8988T (cell line): ENCODE data around the gene SYTL5.
"Not testable (repeated sequence)": the region's sequence is repeated elsewhere in the genome, so short reads cannot be mapped to it uniquely, and the experiment has no call there.

Source experiments
- DNase-seq: peaks from one replicate; pipeline ENCODE4 v3.0.0; 2011

SYTL5 gene

DNA sequence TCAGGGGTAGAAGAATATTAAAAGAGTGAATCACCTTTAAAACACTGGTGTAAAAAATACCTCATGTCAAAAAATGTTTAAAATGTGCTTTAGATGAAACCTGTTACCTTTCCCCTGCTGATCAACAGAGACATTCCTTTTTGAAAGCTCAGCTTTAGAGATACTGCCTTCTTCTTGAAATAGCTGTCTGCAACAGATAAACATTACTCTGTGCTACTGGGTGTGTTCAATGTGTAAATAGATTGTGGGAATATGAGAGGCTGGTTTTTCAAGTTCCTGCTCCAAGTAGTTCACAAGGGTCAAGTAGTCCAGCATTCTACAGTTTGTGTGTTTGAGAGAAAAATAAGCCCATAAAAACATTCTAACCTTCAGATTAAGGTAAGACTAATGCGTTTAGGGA, at the start of gene SYTL5:
Gene SYTL5, plus strand, starts transcription at position 263 of the 400 bp plus-strand sequence. CDS start 27,337 bp downstream, outside the sequence.
- DNase-seq = no peak

DNA sequence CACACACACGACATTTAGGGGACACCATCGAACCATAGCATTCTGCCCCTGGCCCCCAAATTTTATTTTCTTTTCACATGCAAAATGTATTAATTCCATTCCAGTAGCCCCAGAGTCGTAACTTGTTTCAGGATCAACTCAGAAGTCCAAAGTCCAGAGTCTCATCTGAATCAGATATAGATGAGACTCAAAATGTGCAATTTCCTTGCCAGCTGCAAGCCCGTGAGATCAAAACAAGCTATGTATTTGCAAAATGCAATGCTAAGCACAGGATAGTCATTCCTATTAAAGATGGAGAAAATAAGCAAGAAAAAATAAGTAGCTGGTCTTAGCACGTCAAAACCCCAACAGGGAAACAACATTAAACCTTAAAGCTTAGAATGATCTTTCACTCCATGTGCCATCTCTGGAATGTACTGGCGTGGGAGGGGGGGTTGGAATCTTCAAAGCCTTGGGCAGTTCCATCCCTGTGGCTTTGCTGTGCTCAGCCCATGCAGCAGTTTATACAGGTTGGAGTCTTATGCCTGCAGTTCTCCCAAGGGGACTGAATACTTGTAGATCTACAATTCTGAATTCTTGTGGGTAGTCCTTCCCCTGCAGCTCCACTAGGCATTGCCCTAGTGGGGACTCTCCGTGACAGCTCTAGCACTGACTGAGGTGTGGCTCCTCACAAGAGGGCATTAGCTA, 47.7 kb upstream of the SYTL5 start:
- no peak for DNase-seq

DNA sequence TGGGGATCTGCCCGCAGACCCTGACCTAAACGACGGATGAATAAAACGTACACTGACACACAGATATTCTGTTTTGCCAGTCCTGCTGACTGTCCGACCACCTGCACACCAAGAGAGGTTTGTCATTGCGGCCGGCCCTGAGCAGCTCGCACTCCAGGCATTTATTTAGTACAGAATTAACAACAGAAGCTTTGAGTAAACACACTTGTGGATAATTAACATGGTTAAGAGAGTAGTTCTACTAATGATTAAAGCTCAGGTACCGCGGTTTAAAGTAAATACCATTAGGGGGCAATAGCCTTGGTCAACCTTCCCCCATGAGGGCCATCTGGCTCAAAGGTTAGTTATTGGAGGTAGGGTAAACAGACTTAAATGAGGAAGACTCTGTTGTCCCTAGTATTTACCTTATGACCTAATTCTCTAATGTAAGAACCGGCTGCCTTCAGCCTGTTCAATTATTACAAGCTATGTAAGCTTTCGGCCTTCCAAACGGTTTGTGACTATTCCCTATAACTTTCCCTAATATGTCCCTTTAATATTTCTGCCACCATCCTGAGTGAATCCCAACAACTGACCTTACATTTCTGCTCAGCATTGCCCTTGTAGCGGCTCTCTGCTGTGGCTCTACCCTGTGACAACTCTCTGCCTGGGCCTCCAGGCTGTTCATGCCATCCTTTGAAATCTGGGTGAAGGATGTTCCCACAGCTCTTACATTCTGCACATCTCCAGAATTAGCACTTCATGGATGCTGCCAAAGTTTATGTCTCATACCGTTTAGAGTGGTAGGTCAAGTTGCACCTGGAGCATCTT, 46.9 kb upstream of the SYTL5 start:
- DNase-seq = no peak

DNA sequence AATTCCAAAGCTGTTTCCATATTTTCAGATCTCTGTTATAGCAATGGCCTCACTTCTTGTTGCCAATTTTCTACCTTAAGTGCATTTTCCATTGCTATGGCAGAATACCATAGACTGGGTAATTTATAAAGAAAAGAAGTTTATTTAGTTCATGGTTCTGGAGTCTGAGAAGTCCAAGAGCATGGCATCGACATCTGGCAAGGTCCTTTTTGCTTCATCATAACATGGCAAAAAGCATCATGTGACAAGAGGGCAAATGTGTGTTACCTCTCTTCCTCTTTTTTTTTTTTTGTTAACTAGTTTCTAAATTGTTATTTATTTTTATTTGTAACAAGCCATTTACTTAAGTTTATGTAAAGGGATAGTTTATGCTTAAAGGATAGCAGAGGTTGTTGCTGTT, 45.2 kb upstream of the SYTL5 start:
- DNase-seq = no peak

DNA sequence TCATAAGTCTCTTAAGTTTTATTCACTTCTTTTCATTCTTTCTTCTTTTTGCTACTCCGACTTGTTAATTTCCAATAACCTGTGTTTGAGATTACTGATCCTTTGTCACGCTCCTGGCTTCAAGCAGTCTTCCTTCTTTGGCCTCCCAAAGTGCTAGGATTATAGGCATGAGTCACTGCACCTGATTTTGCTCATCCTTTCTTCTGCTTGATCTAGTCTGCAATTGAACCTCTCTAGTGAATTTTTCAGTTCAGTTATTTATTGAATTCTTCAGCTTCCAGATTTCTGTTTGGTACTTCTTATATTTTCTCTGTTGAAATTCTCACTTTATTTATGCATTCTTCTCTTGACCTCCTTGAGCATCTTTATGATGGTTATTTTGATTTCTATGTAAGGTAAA, 38.6 kb upstream of the SYTL5 start:
- DNase-seq = no peak

DNA sequence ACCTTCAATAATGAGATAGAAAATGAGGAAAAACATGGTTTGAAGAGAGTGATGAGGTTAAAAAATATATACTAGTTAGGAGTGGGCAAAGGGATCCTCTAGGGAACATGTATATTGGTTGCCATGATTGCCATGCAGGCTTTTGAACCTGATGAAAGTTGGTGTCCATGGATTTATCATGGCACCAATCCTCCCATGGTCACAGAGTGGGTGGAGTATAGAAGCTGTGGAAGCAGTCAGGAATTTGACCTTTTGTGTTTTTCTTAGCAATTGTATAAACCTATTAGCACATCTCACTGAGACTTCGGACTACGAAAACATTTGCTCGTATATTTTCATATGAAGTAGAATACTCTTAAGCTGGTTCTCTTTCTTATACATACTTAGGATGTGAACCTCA, 30.9 kb upstream of the SYTL5 start:
- DNase-seq = no peak

DNA sequence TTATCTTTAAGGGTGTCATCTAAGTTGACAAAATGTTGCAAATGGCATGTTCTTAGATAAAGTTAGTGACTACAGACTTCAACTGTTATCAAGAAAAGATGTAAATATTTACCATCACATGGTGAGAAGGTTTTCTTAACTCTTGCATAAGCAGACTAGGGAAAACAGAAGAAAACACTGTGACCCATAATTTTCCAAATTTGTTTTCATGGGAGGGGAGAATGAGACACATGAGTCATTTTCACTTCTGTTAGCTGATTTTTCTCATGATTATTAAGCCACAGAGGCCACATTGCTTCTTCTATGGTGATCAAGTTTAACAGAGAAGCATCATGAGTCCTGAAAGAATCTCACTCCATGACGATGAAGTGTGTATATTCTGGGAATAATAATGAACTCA, 30.2 kb upstream of the SYTL5 start:
- no peak for DNase-seq

DNA sequence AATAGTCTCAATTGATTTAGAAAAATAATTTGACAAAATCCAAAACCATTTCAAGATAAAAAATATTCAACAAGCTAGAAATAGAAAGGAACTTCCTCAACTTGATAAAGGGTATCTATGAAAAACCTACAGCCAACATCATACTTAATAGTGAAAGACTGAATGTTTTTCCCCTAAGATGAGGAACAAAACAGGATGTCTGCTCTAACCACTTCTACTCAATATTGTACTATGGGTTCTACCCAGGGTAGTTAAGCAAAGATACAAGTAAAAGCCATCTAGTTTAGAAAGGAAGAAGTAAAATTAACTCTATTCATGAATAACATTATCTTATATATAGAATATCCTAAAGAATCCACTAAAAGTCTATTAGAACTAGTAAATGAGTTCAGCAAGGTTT, 21.5 kb upstream of the SYTL5 start:
- no peak for DNase-seq

DNA sequence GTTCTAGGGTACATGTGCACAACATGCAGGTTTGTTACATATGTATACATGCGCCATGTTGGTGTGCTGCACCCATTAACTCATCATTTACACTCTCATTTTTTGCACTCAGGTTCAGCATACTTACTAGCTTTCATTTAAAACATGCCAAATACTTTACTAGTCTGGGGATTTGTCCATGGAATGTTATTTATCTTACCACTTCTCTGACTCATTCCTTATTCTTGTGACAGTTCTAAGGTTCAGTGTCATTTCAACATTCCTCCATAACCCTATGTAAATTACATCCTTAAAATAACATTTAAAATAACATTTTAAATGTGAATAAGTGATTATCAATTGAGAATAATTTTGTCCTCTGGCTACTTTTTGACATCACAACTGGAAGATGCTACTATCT, 19.5 kb upstream of the SYTL5 start:
- no peak for DNase-seq

DNA sequence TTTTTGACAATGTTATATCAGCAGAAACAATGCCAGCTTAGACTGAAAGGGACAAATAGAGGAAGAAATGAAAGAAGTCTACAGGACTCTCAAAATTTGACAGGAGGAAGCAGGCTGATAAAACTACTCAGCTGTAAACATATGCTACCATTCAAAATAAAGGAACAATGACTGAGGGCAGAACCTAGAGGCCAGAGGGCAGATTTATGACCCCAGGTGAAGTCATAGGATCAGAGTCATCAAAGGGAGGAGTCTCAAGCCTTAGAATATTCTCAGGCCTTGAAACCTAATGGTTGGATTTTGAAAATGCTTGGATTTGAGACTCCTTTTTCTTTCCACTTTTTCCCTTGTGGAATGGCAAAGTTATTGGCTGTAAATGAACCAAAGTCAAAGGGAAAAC, 17.0 kb upstream of the SYTL5 start:
- no peak for DNase-seq

DNA sequence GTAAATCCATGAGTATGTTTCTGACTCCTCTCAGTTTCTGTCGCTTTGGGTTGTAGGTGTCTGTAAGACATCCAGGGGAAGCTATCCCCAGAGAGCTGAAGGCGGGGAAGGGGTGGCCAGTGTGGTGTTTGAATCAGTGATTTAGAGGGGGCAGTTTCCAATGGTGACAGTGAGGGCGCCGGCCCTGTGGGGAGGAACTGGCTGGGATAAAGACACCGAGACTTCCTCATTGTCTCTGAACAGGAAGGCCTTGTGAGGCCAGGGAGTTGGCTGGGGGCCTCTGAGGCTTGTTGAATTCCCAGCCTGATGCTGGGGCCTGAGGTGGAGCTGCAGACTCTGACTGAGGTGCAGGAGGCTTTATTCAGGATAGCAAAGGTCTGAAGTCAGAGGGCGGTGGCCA, 15.1 kb upstream of the SYTL5 start:
- not testable (repeated sequence) for DNase-seq

DNA sequence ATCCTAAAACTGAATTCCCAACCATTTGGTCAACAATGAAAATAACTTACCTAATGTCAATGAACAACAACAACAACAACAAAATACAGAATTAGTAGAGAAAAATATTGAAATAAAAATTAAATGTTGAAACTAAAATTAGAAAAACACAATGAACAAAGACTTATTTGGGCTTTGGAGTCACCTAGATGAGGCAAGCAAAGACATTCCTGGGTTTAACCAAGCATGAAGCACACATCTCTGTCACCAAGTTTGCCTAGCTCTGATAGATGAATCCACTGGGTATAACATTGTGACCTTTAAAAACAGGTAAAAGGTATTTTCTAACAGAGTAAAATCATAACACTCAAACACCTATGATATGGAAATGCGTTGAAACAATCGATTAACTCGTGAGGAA, 13.2 kb upstream of the SYTL5 start:
- no peak for DNase-seq

DNA sequence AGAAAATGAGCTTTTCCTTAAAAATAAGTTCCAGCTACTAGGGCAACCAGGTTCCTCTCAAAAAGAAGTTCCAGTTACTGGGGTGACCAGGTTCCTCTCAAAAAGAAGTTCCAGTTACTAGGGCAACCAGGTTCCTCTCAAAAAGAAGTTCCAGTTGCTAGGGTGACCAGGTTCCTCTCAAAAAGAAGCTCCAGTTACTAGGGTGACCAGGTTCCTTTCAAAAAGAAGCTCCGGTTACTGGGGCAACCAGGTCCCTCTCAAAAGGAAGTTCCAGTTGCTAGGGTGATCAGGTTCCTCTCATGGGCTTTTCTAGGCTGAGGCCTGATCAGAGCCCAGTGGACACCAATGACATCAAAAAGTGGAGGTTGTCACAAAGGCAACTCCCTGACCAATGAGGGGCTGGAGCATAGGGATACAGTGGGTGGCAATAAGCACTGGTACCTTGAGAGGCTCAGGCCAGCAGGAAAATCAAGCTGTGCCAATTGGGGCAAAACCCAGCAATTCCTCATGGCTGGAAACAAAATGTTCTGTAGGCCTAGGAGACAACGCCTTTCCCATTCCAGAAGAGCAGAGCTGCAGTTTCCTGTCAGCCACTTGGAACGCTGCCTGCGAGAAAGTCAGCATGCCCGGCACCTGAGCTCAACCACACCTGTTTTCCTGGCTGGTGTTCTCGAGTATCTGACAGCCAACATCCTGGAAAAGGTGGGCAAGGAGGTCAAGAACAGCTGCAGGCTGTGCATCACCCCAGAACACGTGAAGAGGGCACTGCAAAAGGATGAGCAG, 12.3 kb upstream of the SYTL5 start:
- DNase-seq = no peak

DNA sequence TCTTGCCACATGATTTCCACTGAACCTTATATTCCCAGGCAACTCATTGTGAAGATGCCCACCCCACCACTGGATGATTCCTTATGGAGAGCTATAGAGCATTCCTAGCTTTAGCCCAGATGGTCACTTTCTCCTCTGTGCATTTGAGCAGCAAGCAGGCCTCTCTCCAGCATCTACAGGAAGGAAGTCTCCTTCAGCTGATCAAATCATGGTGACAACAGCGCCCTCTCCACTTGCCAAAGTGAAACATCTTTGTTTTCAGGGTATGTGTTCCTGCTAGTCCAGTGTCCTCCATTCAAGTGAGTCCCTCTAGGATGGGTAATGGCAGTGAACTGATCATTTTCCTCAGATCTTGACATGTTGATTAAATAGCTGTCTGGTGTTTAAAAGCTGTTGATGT, 10.9 kb upstream of the SYTL5 start:
- DNase-seq = no peak

DNA sequence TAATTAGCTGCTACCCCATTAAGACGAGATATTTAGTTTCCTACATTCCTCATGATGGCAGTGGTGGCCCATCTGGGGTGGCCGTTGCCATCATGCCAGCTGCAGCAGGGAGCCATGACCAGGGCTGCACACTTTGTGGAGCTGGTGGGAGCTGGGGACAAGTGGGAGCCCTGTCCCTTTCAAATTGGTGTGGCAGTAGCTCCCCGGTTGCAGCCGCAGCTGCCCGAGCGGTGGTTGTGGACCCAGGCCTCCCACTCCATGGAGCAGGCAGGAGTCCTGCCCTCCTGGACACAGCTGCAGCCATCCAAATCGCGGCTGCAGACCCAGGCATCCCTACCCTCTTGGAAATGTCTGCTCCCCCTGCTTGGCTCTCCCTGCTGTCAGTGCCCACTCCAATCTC, 9.3 kb upstream of the SYTL5 start:
- DNase-seq = no peak

DNA sequence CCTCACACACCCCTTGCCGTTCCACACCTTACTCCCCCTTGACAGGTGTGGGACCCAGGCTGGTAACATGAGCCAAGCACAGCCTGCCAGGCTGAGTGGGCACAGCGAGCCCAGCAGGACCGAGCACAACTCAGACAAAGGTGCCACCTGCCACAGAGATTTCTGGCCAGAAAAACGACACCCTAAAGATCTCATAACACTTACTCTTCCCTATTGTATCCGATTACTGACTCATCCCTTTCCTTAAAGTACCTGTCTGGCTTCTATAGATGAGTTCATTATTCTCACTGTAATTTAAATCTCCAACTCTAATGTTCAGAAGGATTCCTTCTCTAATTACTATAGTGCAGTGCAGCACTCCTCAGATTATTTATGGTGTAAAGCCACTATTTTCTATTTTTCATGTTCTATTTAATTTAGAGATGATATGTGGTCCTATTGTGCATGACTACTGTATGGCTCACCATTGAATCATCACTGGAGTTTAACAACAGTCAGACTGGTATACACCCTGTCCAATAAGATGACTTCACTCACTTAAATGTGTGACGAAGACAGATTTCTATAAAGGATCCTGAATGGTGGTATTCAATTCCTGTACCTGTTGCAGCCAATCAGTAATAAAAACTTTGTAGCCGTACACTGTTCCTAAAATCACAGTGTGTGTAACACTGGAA, 7.6 kb upstream of the SYTL5 start:
- DNase-seq = no peak

DNA sequence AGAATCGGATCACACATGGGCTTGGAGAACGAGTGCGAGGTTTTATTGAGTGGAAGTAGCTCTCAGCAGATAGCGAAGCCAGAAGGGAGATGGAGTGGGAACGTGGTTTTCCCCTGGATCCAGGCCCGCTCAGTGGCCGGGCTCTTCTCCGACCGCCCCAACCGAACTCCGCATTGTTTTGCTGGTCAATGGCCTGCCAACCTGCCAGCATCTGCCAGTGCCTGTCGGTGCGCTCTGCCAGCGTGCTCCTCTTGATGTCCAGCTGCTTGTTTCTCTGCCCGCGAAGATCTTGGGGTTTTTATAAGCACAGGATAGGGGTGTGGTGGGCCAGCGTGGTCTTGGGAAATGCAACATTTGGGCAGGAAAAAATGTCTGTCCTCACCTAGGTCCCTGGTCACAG, 5.6 kb upstream of the SYTL5 start:
- DNase-seq = no peak

DNA sequence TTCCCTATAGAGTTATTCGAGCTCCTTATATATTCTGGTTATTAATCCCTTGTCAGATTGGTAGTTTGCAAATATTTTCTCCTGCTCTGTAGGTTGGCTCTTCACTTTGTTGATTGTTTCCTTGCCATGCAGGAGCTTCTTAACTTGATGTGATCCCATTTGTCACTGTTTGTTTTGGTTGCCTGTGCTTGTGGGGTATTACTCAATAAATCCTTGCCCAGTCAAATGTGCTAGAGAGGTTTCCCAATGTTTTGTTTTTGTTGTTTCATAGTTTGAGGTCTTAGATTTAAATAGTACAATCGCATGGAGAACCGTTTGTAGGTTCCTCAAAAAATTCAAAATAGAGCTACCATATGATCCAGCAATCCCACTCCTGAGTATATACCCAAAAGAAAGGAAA, 2.3 kb upstream of the SYTL5 start:
- no peak for DNase-seq

DNA sequence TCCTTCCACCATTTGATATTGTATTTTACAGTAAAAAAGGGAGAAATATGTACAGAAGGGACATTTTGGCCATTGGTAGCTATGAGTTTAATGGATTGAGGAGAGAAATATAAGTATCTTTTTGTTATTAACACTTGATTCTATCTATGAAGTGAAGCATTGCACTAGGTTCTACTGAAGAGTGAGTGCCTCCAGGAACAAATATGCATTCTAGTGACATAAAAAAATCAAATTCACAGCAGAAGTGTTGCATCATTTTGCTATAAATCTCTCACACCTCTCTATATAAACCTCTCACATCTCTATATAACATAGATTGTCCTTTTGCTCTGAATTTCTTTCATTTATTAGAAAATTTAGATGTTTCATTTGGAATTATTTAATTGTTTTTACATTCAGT, 425 bp downstream of the SYTL5 start:
- no peak for DNase-seq

DNA sequence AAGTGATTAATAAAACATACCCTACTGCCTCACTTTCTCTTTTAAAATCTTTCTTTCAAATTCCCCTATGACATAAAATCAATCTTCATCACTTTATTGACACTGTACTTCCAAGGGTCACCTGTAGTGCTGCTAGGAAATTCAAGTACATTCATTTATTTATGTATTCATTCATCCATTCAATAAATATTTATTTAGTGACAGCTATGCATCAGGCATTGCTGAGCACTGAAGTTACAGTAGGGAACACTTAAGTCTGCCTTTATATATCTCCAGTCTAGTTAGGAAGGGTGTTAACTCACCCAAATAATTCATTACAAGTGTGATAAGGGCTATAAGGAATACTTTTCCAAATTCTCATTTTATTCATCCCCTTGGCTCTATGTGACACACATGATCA, 2.3 kb downstream of the SYTL5 start:
- DNase-seq = no peak

DNA sequence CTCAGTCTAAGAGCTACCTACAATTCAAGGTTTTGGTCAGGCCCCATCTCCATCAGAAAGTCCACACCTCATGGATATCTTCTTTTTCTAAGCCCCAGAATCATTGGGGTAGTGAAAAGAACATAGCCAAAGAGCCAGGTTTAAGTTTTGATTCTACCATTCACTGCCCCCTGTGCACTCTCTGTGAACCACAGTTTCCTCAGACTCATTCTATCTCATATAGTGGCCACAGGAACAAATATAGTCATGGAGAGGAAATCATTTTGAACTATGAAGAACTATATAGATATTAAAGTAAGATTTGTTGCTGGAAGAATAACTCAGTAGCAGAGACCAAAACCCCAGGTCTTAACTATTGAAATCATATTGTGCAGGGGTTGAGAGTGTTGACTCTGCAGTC, 3.3 kb downstream of the SYTL5 start:
- DNase-seq = no peak

DNA sequence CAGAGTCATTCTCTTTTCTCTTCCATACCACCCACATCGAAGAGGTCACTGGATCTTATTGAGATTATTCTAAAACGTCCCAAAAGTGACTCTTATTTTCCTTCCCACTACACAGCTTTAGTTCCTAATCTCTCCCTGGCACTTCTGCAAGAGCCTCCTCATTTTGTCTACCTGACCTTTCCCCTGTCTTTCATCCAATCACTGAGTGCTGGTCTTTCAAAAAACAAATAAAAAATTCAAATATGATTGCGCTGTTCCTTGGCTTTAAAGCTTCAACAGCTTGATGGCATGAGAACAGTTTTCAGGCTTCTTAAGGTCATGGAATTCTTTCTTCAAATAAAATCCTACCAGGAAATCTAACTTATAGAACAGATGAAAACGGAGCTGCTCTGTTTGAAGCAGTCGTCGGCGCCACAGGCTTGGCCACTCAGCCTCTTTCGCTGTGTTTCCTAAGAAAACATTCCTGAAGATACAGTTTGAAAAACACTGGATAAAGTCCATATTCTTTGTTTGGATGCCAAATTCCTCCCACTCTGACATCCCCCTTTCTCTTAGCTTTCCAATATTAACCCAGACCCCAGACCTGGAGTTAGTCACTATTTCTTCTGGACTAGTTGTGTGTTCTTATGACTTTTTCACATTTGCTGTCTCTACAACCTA, 12.5 kb downstream of the SYTL5 start:
- no peak for DNase-seq

DNA sequence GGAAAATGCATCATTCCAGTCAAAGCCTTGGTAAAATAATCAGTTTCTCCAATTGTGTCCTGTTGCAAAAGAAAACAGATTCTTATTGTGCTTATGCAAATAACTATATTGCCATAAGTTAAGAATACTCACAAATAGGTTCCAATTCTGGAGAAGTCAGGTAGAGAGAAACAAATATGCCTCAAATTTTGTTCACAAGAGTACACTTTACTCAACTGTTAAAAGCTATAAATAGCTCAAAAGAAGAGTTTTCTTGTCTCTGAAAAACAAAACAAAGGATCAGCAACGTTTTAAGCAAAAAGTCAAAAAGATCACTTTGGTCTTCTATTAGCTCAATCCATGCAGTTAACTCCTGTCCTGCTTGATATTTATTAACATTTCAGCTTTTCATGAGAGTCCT, 21.9 kb downstream of the SYTL5 start:
- no peak for DNase-seq
